HG02852 (cell line): ENCODE data around the gene AFG3L2.
A peak's percentile ranks its signal among the peaks of the same experiment; 100 is the strongest.

Experiments used
- ATAC-seq: cut with Tn5 transposase; IDR thresholded peaks from one replicate; pipeline ENCODE4 v1.9.1; 2021; ENCODE audit warnings: mild to moderate bottlenecking, moderate library complexity; ENCODE audit not compliant: unreplicated experiment

AFG3L2 gene

GRCh38 chr18:12327510-12328178 is 49.4 kb downstream of the AFG3L2 start:
- ATAC-seq = no peak

GRCh38 chr18:12326711-12327460 is 50.1 kb downstream of the AFG3L2 start:
- no peak for ATAC-seq

DNA sequence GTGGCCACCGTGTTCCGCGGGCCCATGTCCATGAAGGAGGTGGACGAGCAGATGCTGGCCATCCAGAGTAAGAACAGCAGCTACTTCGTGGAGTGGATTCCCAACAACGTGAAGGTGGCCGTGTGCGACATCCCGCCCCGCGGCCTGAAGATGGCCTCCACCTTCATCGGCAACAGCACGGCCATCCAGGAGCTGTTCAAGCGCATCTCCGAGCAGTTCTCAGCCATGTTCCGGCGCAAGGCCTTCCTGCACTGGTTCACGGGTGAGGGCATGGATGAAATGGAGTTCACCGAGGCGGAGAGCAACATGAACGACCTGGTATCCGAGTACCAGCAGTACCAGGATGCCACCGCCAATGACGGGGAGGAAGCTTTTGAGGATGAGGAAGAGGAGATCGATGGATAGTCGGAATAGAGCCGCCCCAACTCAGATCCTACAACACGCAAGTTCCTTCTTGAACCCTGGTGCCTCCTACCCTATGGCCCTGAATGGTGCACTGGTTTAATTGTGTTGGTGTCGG is 51.2 kb downstream of the AFG3L2 start:
- ATAC-seq = no peak

DNA sequence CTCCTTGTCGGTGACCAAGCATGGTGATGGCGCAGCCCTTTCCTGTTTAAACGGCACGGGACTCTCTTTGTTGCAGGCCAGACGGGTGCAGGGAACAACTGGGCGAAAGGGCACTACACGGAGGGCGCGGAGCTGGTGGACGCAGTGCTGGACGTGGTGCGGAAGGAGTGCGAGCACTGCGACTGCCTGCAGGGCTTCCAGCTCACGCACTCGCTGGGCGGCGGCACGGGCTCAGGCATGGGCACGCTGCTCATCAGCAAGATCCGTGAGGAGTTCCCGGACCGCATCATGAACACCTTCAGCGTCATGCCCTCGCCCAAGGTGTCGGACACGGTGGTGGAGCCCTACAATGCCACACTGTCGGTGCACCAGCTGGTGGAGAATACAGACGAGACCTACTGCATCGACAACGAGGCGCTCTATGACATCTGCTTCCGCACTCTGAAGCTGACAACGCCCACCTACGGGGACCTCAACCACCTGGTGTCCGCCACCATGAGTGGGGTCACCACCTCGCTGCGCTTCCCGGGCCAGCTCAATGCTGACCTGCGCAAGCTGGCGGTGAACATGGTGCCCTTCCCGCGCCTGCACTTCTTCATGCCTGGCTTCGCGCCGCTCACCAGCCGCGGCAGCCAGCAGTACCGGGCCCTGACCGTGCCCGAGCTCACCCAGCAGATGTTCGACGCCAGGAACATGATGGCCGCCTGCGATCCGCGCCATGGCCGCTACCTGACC is 51.9 kb downstream of the AFG3L2 start:
- no peak for ATAC-seq

- ATAC-seq = peak; percentile 67
Observed at GRCh38 chr18:12321333-12321732, 55.7 kb downstream of the AFG3L2 start.

- no peak for ATAC-seq
Observed at GRCh38 chr18:12318857-12319256, 58.2 kb downstream of the AFG3L2 start.

DNA sequence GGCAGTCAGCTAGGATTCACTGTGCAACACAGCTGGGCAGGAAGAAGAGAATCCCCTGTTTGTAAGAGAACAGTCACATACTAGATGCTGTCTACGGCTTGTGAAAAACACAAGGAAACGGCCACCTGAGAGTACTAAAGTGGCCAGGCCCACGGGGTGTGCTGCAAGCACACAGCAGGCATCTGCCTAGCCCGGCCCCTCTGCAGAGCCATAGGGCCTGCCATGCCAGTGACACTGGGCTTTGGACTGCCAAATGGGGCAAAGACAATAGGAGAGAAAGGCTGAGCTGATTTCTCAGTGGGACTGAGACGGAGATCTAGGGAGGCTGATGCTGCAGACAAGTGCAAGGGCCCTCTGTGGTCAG is 58.7 kb downstream of the AFG3L2 start:
- no peak for ATAC-seq

DNA sequence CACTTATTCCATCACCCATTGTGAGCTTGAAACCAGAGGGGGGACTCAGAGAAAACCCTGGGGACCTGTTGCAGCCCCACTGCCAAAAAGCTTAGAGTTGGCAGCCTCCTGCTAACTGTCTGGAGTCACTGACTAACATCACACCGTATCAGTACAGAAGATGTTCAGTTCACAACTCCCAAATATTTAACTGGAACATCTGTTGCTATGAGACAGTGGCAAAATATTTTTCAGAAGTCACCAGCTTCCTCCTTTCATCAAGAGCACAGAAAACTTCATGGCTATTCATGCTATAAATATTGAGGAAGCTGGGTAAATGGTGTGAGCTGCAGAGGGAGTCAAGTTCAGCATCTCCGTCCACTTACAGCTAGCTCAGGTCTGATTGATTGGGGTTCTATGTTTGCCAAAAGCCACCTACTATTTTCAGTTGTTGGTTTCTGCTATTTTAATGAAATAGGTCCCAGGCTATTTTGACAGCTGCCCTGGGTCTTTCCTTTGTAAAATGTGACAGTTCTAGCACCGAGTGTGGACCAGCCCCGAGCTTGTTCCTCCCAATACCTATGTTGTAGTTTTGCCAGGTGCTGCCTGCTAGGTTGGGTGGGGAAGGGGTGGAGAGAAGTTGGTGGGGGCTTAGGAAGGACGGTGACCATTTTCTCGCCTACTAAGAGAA is 59.2 kb downstream of the AFG3L2 start:
- ATAC-seq = no peak

- ATAC-seq = no peak
Observed at GRCh38 chr18:12315911-12316310, 61.1 kb downstream of the AFG3L2 start.

DNA sequence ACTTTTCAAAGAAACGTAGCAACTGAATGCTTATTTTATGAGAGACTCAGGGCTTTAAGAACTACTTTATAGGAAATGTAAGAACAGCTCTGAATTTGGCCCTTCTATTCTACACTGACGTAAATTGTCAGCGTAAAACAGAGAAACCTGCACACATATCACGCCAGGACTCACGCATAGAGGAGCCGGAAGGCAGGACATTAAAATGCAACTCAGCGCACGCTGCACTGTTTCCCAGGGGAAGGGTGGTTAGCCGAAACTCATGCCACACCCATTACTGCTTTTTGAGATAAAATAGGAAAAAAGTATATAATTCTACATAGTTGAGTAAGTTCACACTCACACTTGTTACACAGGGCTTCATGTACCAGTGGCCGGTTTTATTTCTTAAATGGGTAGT is 61.5 kb downstream of the AFG3L2 start:
- ATAC-seq = no peak

GRCh38 chr18:12314591-12315305 is 62.3 kb downstream of the AFG3L2 start:
- ATAC-seq = peak; percentile 54

DNA sequence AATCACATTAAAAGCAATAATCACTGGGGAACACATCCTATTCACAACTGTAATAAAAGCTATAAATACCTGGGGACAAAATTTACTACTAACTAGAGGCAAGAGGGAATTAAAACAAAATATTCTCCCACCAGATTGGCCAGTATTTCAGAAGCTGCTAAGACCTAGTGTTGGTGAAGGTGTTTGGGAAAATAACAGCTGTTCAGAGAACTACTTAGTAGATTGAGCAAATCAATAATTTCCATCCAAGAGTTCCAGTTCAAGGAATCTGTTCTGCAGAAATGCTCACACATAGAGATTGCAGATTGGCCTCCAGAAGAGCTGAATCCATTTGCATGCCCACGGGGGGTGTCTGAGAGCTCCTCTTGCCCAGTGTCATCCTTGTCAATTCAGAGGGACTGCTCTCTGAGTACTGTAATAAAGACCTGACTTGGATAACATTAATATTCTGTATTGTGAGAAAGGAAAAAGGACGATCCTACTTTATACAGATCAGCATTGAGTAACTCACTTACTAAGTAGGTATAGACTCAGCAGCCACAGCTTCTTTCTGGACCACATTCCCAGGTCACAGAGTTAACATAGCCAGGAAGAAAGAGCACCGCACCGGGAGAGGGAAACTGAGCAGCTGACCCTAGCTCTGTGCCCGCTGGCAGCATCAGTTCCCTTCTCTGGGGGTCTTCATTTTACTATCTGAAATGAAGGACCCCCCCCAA is 63.3 kb downstream of the AFG3L2 start:
- ATAC-seq = no peak

GRCh38 chr18:12312976-12313375 is 64.1 kb downstream of the AFG3L2 start:
- ATAC-seq = no peak

- no peak for ATAC-seq
Observed at GRCh38 chr18:12310762-12311161, 66.3 kb downstream of the AFG3L2 start.

- ATAC-seq = no peak
Observed at GRCh38 chr18:12309683-12310198, 67.3 kb downstream of the AFG3L2 start.

GRCh38 chr18:12308386-12309100 is 68.5 kb downstream of the AFG3L2 start:
- ATAC-seq = peak; percentile 68

DNA sequence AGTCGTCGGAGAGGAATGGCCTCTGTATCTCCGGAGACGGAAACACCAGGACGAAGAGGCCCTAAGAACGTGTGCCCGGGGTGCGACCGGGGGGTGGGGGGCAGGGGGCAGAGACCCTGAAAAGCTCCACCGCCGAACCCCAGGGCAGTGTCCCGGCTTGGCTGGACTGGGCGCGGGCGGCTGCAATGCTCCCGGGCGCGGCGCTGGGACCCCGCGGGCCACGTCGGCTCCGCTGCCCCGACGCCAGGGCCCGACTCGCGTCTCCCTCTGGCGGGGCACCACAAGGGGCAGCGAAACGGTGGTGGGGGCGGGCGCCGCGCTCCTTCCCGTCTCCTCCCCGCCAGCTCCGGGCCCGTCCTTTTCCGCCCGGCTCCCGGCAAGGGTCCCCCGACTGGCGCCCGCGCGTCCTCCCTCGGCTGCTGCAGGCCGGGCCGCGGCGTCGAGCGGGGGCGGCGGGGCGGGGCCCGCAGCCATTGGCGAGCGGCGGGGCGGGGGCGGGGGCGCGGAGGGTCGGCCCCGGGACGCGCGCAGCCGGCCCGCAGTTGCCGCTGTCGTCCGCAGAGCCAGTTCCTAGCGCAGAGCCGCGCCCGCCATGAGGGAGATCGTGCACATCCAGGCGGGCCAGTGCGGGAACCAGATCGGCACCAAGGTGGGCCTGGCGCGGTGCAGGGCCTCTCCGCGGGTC is 69.2 kb downstream of the AFG3L2 start, which contains the start of gene TUBB6:
TSS of gene TUBB6 (plus strand) at position 541 of the 685 bp plus-strand sequence. CDS start at position 593, 52 bp downstream.
- ATAC-seq = peak; percentile 56
